Fibroblast of lung (primary cell): Measurements from ENCODE around the gene NXPH4. TPM values are rescaled to one million over a fixed set of nuclear protein-coding genes. Genes with fewer than 3 reads are reported as not detected.

ENCODE experiments used
- DNase-seq, 2 donors: peaks; one replicate each; pipeline versions ENCODE4 v3.0.0 to v3.0.0-alpha.2; 2010; ENCODE audit warnings: low read depth in 2 of 2
- H2AFZ ChIP-seq: 2 replicates; pipeline ENCODE4 v1.5.1; 2012; ENCODE audit warnings: low read length, control low read depth, inconsistent platforms
- H3K27ac ChIP-seq: 2 replicates; pipeline ENCODE4 v1.5.1; 2011; ENCODE audit warnings: low read length, control low read depth; ENCODE audit not compliant: insufficient read depth
- H3K27me3 ChIP-seq: 2 replicates; pipeline ENCODE4 v1.5.1; 2011; ENCODE audit warnings: mild to moderate bottlenecking, low read length; ENCODE audit not compliant: control insufficient read depth, insufficient read depth
- H3K36me3 ChIP-seq: 2 replicates; pipeline ENCODE4 v1.5.1; 2011; ENCODE audit warnings: low read length; ENCODE audit not compliant: control insufficient read depth, insufficient read depth
- H3K4me1 ChIP-seq: 2 replicates; pipeline ENCODE4 v1.5.1; 2011; ENCODE audit warnings: low read length; ENCODE audit not compliant: control insufficient read depth, insufficient read depth; ENCODE audit errors: extremely low read depth
- H3K4me2 ChIP-seq: 2 replicates; pipeline ENCODE4 v1.5.1; 2011; ENCODE audit warnings: low read length, control low read depth; ENCODE audit not compliant: insufficient read depth; ENCODE audit errors: extremely low read depth
- H3K4me3 ChIP-seq, 4 experiments: fragments of 200-600 bp in 1 of 4; sonication (generic) in 1 of 4; replicated peaks in 1 of 4; 2 replicates each; pipeline ENCODE4 v1.5.1; 2011 to 2016; ENCODE audit warnings: low read length in 4 of 4, low read depth in 3 of 4, mild to moderate bottlenecking in 3 of 4, control low read depth in 2 of 4, inconsistent platforms in 1 of 4, mixed read lengths in 1 of 4; ENCODE audit not compliant: insufficient read depth in 1 of 4; ENCODE audit errors: control extremely low read depth in 1 of 4
- H3K79me2 ChIP-seq: 2 replicates; pipeline ENCODE4 v1.5.1; 2012; ENCODE audit warnings: mild to moderate bottlenecking, low read length, inconsistent platforms; ENCODE audit not compliant: control insufficient read depth, insufficient read depth
- H3K9ac ChIP-seq: 2 replicates; pipeline ENCODE4 v1.5.1; 2011; ENCODE audit warnings: mild to moderate bottlenecking, low read length, control low read depth; ENCODE audit not compliant: insufficient read depth
- H3K9me3 ChIP-seq: 2 replicates; pipeline ENCODE4 v1.5.1; 2012; ENCODE audit warnings: low read depth, low read length; ENCODE audit not compliant: control insufficient read depth, insufficient read depth
- H4K20me1 ChIP-seq: 2 replicates; pipeline ENCODE4 v1.5.1; 2011; ENCODE audit warnings: low read length; ENCODE audit not compliant: control insufficient read depth, insufficient read depth; ENCODE audit errors: extremely low read depth
- CTCF ChIP-seq, 2 donors: IDR thresholded peaks in 1 of 2; conservative IDR thresholded peaks in 1 of 2; 1 replicate in 1 of 2; 2 replicates in 1 of 2; pipeline ENCODE4 v1.5.1; 2011 to 2012; ENCODE audit warnings: low read length in 2 of 2, control low read depth in 1 of 2, inconsistent platforms in 1 of 2, low read depth in 1 of 2, mild to moderate bottlenecking in 1 of 2
- EZH2 ChIP-seq: IDR thresholded peaks from 2 replicates; pipeline ENCODE4 v1.5.1; 2012; ENCODE audit warnings: low read length, control low read depth, mild to moderate bottlenecking; ENCODE audit errors: missing control alignments
- polyA plus RNA-seq, 2 donors: library from polyadenylated mRNA; depleted of rRNA in 1 of 2; stranded (reverse) in 1 of 2; unstranded in 1 of 2; fragments of >200 nt; gene quantifications; 2 replicates each; pipeline ENCODE4 v1.2.1, GENCODE V29; 2011 to 2012; ENCODE audit warnings: missing spikeins in 1 of 2
- total RNA-seq: library from RNA; depleted of rRNA; stranded (reverse); fragments of >200 nt; gene quantifications from 2 replicates; pipeline ENCODE4 v1.2.1, GENCODE V29; 2014

NXPH4 gene
- total and polyA plus RNA-seq, 2 donors (not counting 1 experiment from before 2014, with no cell fraction given): 0.50 to 1.9 TPM

- no peak overlapping the region for H2AFZ ChIP-seq
- H3K27me3 ChIP-seq: no peaks in the 10 kb centered on the region
- TF ChIP-seq EZH2: no peak
- no peak for TF ChIP-seq CTCF (conservative IDR thresholded peaks at IDR 0.05 in 1 of 2, IDR thresholded peaks at IDR 0.05 in 1 of 2; ENCODE audit: low read depth in 1 of 2, low read length in 2 of 2)
- no peak for DNase-seq
- H3K36me3 ChIP-seq: peaks cover 85% of the 10 kb centered on the region
- H3K9ac ChIP-seq: no peak overlapping the region
- no peak overlapping the region for H3K4me3 ChIP-seq
- no peaks in the 10 kb centered on the region for H3K4me1 ChIP-seq
- H3K27ac ChIP-seq: no peak overlapping the region
- no peaks in the 10 kb centered on the region for H4K20me1 ChIP-seq
- no peaks in the 10 kb centered on the region for H3K9me3 ChIP-seq
- H3K4me2 ChIP-seq: no peak overlapping the region
- no peaks in the 10 kb centered on the region for H3K79me2 ChIP-seq
These were observed 17.4 kb upstream of the NXPH4 start for GRCh38 chr12:57199191-57199590.

- Histone ChIP-seq H3K27me3 (no peaks in the 10 kb centered on the region), H2AFZ (no peak overlapping the region), H3K4me2 (no peak overlapping the region), H3K4me1 (no peaks in the 10 kb centered on the region), H3K27ac (no peak overlapping the region), H3K9ac (no peak overlapping the region), H4K20me1 (no peaks in the 10 kb centered on the region), H3K9me3 (no peaks in the 10 kb centered on the region), H3K79me2 (no peaks in the 10 kb centered on the region), H3K4me3 (no peak overlapping the region), H3K36me3 (peaks cover 83% of the 10 kb centered on the region)
- no peak for DNase-seq
- TF ChIP-seq EZH2 (no peak), CTCF (conservative IDR thresholded peaks at IDR 0.05 in 1 of 2, IDR thresholded peaks at IDR 0.05 in 1 of 2; ENCODE audit: low read depth in 1 of 2, low read length in 2 of 2) (no peak)
These were observed 16.1 kb upstream of the NXPH4 start for GRCh38 chr12:57200497-57200896.

GRCh38 chr12:57201219-57201618 is 15.4 kb upstream of the NXPH4 start:
- Histone ChIP-seq H3K4me1 (no peaks in the 10 kb centered on the region), H3K9ac (no peak overlapping the region), H3K9me3 (no peaks in the 10 kb centered on the region), H4K20me1 (no peaks in the 10 kb centered on the region), H3K36me3 (peaks cover 84% of the 10 kb centered on the region), H3K4me2 (no peak overlapping the region), H3K79me2 (no peaks in the 10 kb centered on the region), H2AFZ (no peak overlapping the region), H3K4me3 (no peak overlapping the region), H3K27ac (no peak overlapping the region), H3K27me3 (no peaks in the 10 kb centered on the region)
- no peak for TF ChIP-seq EZH2
- no peak for TF ChIP-seq CTCF (conservative IDR thresholded peaks at IDR 0.05 in 1 of 2, IDR thresholded peaks at IDR 0.05 in 1 of 2; ENCODE audit: low read depth in 1 of 2, low read length in 2 of 2)
- DNase-seq: no peak
